HEK293T (cell line): ENCODE measurements around the gene HSD17B12.

Source experiments
- CTBP1 ChIP-seq: fragments of 450-650 bp; IDR thresholded peaks from 2 replicates; pipeline ENCODE4 v1.6.1; 2016; ENCODE audit warnings: borderline replicate concordance
- FOXA1 ChIP-seq: fragments of 450-650 bp; IDR thresholded peaks from 2 replicates; pipeline ENCODE4 v1.6.1; 2016; ENCODE audit warnings: mild to moderate bottlenecking
- HDGF ChIP-seq: fragments of 450-650 bp; IDR thresholded peaks from 2 replicates; pipeline ENCODE4 v1.6.1; 2017; ENCODE audit warnings: antibody characterized with exemption, borderline replicate concordance
- PKNOX1 ChIP-seq: fragments of 450-650 bp; IDR thresholded peaks from 2 replicates; pipeline ENCODE4 v1.6.1; 2016
- SP1 ChIP-seq: fragments of 450-650 bp; IDR thresholded peaks from 2 replicates; pipeline ENCODE4 v1.6.1; 2017
- SUZ12 ChIP-seq: fragments of 450-650 bp; IDR thresholded peaks from 2 replicates; pipeline ENCODE4 v1.6.1; 2016; ENCODE audit warnings: mild to moderate bottlenecking

DNA sequence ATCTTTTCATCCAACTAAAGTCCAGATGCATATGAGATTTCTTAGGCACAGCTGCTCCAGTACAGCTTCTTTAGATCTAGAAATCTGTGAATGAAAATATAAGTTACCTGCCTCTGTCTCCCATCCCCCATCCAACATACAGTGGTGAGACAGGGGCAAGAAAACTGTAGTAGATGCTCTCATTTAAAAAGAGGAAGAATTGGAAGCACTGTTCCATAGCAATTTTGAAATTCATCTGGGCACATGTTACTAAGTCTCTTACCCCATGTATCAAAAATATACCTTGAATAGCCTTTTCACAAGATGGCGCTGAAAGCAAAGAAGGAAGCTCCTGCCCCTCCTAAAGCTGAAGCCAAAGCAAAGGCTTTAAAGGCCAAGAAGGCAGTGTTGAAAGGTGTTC is 37.8 kb downstream of the HSD17B12 start:
- TF ChIP-seq PKNOX1 (no peak), CTBP1 (no peak), SUZ12 (no peak), FOXA1 (no peak), SP1 (no peak), HDGF (no peak)
